HepG2 (cell line): ENCODE data around the gene RPS14. TPM values are rescaled to one million over a fixed set of nuclear protein-coding genes. Genes with fewer than 3 reads are reported as not detected.
A peak's percentile ranks its signal among the peaks of the same experiment; 100 is the strongest.

ENCODE experiments used
- CCAR2 ChIP-seq: fragments of 200-400 bp; formaldehyde crosslinking; optimal IDR thresholded peaks from 2 replicates; pipeline ENCODE3; 2018; ENCODE audit warnings: low read depth, mild to moderate bottlenecking, low read length, moderate library complexity
- CREBL2 ChIP-seq: sonication (generic); formaldehyde crosslinking; IDR thresholded peaks from 2 replicates; pipeline ENCODE4 v1.8.1; 2023; ENCODE audit warnings: missing genetic modification reagents, mild to moderate bottlenecking, borderline replicate concordance
- CTCF ChIP-seq: sonication (generic); formaldehyde crosslinking; IDR thresholded peaks from 2 replicates; pipeline ENCODE4 v1.5.0; 2020; ENCODE audit warnings: mild to moderate bottlenecking, missing genetic modification reagents, moderate library complexity
- DRAP1 ChIP-seq: IDR thresholded peaks from 2 replicates; pipeline ENCODE4 v1.6.1; 2016; ENCODE audit warnings: missing genetic modification reagents, missing compliant biosample characterization
- FOXJ3 ChIP-seq: sonication (generic); formaldehyde crosslinking; IDR thresholded peaks from 2 replicates; pipeline ENCODE4 v1.4.0; 2020; ENCODE audit warnings: missing genetic modification reagents, mild to moderate bottlenecking, borderline replicate concordance
- GTF2F1 ChIP-seq: fragments of 150-350 bp; IDR thresholded peaks from 2 replicates; pipeline ENCODE4 v1.6.1; 2014; ENCODE audit warnings: low read length
- HMGA1 ChIP-seq: sonication (generic); formaldehyde crosslinking; conservative IDR thresholded peaks from 2 replicates; pipeline ENCODE4 v1.4.0; 2020; ENCODE audit warnings: missing genetic modification reagents
- IKZF5 ChIP-seq: IDR thresholded peaks from 2 replicates; pipeline ENCODE4 v1.6.1; 2018; ENCODE audit warnings: missing genetic modification reagents, mild to moderate bottlenecking, missing compliant biosample characterization
- IRF9 ChIP-seq: sonication (generic); formaldehyde crosslinking; IDR thresholded peaks from 2 replicates; pipeline ENCODE4 v1.8.0; 2022; ENCODE audit warnings: missing genetic modification reagents, mild to moderate bottlenecking, borderline replicate concordance
- NFATC3 ChIP-seq: sonication (generic); formaldehyde crosslinking; IDR thresholded peaks from 2 replicates; pipeline ENCODE4 v1.5.1; 2020; ENCODE audit warnings: mild to moderate bottlenecking, missing genetic modification reagents
- TERF1 ChIP-seq: sonication (generic); formaldehyde crosslinking; IDR thresholded peaks from 2 replicates; pipeline ENCODE4 v1.8.0; 2022; ENCODE audit warnings: mild to moderate bottlenecking, missing genetic modification reagents, moderate library complexity
- ZHX2 ChIP-seq, 2 experiments: sonication (generic) in 1 of 2; formaldehyde crosslinking in 1 of 2; IDR thresholded peaks; 2 replicates each; pipeline versions ENCODE4 v1.6.1 to v1.9.0; 2014 to 2022; ENCODE audit warnings: antibody characterized with exemption in 1 of 2, borderline replicate concordance in 1 of 2, inconsistent platforms in 1 of 2, low read depth in 1 of 2, missing genetic modification reagents in 1 of 2
- ZNF354B ChIP-seq: sonication (generic); formaldehyde crosslinking; IDR thresholded peaks from 2 replicates; pipeline ENCODE4 v1.8.0; 2022; ENCODE audit warnings: mild to moderate bottlenecking, missing genetic modification reagents
- ZNF639 ChIP-seq: conservative IDR thresholded peaks from 2 replicates; pipeline ENCODE4 v1.6.1; 2018; ENCODE audit warnings: missing genetic modification reagents
- polyA plus RNA-seq, 8 experiments: library from polyadenylated mRNA; depleted of rRNA in 3 of 8; stranded (reverse) in 7 of 8; unstranded in 1 of 8; fragments of >200 nt; fragmentation: Illumina TruSeq in 4 of 8; extraction: Trizol in 4 of 8; gene quantifications; 2 replicates each; pipeline versions ENCODE4 v1.2.1 to v1.2.3, GENCODE V29; 2011 to 2016; ENCODE audit warnings: low read depth in 4 of 8, missing spikeins in 1 of 8, mixed read lengths in 1 of 8; ENCODE audit not compliant: insufficient read depth in 1 of 8
- total RNA-seq, 5 experiments: library from RNA; depleted of rRNA; stranded (reverse); fragments of >200 nt; fragmentation: Illumina TruSeq; extraction: Trizol; gene quantifications; 2 replicates each; pipeline ENCODE4 v1.2.3, GENCODE V29; 2016; ENCODE audit warnings: low read depth in 1 of 5

The RPS14 gene
- total and polyA plus RNA-seq, 2 of the 13 experiments (the other 11 are each of a cell fraction or from before 2014, with no cell fraction given): 2,116 to 3,295 TPM

- TF ChIP-seq ZHX2 (IDR thresholded peaks at IDR 0.05; ENCODE audit: low read depth) (no peak), ZHX2 (CRISPR knock-in tag; IDR thresholded peaks at IDR 0.05; ENCODE audit: borderline replicate concordance) (no peak), NFATC3 (CRISPR knock-in tag) (no peak), GTF2F1 (no peak), FOXJ3 (CRISPR knock-in tag) (no peak), IKZF5 (CRISPR knock-in tag) (peak; percentile 58), CREBL2 (CRISPR knock-in tag) (no peak), CTCF (no peak), HMGA1 (no peak), ZNF354B (CRISPR knock-in tag) (no peak), DRAP1 (peak; percentile 80), TERF1 (CRISPR knock-in tag) (no peak), IRF9 (CRISPR knock-in tag) (peak; percentile 54; the same call in 1 of the 2 replicates), CCAR2 (no peak), ZNF639 (no peak)
Observed at GRCh38 chr5:150428106-150428876, 21.2 kb downstream of the RPS14 start (continued).
